ENCODE data around the gene CGB8.
"Not testable (repeated sequence)": the region's sequence is repeated elsewhere in the genome, so short reads cannot be mapped to it uniquely, and the experiment has no call there.

- TF ChIP-seq POLR2A (IDR thresholded peaks at IDR 0.05; ENCODE audit: control extremely low read depth in 1 of 2, low read depth in 2 of 2, low read length in 2 of 2); EGR1 (IDR thresholded peaks at IDR 0.05; ENCODE audit: borderline replicate concordance, low read depth, low read length); HDAC2 (IDR thresholded peaks at IDR 0.05; ENCODE audit: borderline replicate concordance in 1 of 2, low read depth in 2 of 2, low read length in 2 of 2); RFX5 (IDR thresholded peaks at IDR 0.05; ENCODE audit: borderline replicate concordance, low read depth, low read length); RAD21 (IDR thresholded peaks at IDR 0.05 in 1 of 2, conservative IDR thresholded peaks at IDR 0.05 in 1 of 2; ENCODE audit: low read depth in 2 of 2, low read length in 2 of 2); SIN3A (conservative IDR thresholded peaks at IDR 0.05 in 1 of 2, IDR thresholded peaks at IDR 0.05 in 1 of 2; ENCODE audit: low read depth in 1 of 2, low read length in 2 of 2); SIRT6 (IDR thresholded peaks at IDR 0.05; ENCODE audit: low read length); EP300 (IDR thresholded peaks at IDR 0.05; ENCODE audit: borderline replicate concordance in 1 of 2, low read depth in 2 of 2, low read length in 2 of 2); CBX8 (IDR thresholded peaks at IDR 0.05; ENCODE audit: borderline replicate concordance, low read depth, low read length); JUN (IDR thresholded peaks at IDR 0.05; ENCODE audit: low read depth, low read length): not testable (repeated sequence)
- TF ChIP-seq, protein P1, sequence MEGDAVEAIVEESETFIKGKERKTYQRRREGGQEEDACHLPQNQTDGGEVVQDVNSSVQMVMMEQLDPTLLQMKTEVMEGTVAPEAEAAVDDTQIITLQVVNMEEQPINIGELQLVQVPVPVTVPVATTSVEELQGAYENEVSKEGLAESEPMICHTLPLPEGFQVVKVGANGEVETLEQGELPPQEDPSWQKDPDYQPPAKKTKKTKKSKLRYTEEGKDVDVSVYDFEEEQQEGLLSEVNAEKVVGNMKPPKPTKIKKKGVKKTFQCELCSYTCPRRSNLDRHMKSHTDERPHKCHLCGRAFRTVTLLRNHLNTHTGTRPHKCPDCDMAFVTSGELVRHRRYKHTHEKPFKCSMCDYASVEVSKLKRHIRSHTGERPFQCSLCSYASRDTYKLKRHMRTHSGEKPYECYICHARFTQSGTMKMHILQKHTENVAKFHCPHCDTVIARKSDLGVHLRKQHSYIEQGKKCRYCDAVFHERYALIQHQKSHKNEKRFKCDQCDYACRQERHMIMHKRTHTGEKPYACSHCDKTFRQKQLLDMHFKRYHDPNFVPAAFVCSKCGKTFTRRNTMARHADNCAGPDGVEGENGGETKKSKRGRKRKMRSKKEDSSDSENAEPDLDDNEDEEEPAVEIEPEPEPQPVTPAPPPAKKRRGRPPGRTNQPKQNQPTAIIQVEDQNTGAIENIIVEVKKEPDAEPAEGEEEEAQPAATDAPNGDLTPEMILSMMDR (IDR thresholded peaks at IDR 0.05; ENCODE audit: control extremely low read depth in 1 of 3, insufficient read depth in 1 of 3, low read depth in 1 of 3, low read length in 3 of 3): not testable (repeated sequence)
These were observed 10.2 kb downstream of the CGB8 start for GRCh38 chr19:49038557-49039276.

All from H1 (cell line).